ENCODE results near the gene CFAP157.
"Not testable (repeated sequence)": the region's sequence is repeated elsewhere in the genome, so short reads cannot be mapped to it uniquely, and the experiment has no call there.

The CFAP157 gene

DNA sequence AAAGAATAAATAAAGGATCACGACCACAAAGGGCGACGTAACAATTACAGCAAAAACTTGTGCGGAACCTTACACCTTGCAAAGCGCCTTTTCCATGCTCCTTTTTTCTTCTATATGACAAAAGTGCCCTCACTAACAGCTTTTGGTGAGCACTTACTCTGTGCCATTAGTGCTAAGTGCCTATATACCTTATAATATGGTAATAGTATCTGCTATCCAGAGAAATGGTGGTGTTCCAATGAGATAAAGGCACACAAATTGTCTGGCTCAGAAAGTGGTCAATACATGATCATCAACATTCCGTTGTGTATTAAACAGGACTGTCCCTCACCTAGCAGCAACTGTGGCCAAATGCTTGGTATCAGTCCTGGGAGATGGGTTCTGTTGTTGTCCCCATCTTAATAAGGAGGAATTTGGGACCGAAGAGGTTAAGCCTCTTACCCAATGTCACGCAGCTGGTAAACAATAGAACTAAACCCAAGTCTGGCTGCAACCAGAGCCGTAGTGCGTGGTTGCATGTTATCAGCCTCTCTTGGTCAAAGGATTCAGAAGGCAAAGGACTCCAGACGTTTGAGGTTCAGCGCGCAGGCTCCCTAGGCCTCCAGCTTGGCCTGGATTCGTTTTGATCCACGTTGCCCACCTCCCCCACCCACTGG lies 28.9 kb downstream of the CFAP157 start:
- no peak for DNase-seq (ENCODE audit: low read depth)

DNA sequence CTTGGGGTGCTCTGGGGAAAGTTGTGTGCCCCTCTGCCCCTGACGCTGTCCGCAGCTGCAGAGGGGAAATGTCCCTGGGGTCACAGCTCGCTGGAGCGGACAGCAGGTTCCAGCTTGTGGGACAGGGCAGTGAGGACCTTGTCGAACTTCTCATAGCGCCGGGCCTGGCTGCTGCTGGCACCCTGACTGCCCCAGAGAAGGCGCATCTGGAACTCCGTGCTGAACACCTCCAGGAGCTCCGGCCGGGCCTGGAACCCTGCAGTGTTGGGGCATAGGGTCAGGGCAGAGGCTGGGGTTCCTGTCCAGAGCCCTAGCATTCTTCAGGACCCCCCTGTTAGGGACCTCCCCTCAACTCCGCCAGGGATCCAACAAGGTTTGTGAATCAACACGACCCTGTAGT lies 31.9 kb downstream of the CFAP157 start:
- DNase-seq (ENCODE audit: low read depth), result no peak

GRCh38 chr9:127739614-127740330 lies 33.0 kb downstream of the CFAP157 start:
- no peak for DNase-seq (ENCODE audit: low read depth)

DNA sequence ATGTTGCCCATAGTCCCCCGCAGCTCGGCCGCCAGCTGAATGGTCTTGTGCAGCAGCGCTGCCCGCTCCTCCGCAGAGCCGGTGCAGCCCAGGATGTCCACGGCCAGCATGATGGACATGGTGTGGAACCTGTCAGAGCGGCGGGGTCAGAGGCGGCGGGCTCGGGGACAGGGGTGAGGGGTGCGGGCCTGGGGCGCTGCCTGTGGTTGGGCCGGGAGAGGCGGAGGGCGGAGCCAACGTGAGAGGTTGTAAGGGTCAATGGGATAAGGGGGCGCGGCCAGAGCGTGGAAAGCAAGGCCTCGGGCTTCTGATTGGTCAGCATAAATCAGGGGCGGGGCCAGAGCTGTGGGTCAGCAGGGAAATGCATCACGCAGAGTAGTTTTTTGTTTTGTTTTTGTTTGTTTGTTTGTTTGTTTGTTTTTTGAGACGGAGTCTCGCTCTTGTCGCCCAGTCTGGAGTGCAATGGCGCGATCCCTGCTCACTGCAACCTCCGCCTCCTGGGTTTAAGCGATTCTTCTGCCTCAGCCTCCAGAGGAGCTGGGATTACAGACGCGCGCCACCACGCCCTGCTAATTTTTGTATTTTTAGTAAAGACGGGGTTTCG lies 35.1 kb downstream of the CFAP157 start:
- DNase-seq (ENCODE audit: low read depth), result no peak

DNA sequence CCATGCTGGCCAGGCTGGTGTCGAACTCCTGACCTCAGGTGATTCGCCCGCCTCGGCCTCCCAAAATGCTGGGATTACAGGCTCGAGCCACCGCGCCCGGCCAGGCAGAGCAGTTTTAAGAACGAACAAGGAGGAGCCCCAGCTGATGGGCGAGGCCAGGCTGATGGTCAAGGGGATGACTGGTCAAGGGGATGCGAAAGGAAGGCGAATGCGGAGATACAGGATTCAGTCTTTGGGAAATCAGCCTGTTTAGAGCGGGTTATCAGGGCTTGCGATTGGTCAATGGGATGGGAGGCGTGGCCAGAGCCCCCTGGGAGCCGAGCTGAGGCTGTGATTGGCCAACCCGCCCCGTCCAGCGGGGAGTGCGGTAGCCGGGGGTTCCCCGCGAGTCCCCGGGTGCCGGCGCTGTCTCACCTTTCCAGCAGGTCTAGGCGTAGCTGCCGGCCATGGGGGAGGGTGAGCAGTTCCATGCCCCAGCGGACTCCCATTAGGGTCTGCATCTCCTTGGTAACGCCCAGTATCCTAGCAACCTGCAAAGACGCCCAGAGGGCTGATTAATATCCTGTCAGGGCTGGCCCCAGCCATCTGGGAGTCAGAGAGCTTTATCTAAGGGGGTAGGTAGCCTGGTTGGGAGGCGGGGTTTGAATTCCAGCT lies 35.8 kb downstream of the CFAP157 start:
- no peak for DNase-seq (ENCODE audit: low read depth)

DNA sequence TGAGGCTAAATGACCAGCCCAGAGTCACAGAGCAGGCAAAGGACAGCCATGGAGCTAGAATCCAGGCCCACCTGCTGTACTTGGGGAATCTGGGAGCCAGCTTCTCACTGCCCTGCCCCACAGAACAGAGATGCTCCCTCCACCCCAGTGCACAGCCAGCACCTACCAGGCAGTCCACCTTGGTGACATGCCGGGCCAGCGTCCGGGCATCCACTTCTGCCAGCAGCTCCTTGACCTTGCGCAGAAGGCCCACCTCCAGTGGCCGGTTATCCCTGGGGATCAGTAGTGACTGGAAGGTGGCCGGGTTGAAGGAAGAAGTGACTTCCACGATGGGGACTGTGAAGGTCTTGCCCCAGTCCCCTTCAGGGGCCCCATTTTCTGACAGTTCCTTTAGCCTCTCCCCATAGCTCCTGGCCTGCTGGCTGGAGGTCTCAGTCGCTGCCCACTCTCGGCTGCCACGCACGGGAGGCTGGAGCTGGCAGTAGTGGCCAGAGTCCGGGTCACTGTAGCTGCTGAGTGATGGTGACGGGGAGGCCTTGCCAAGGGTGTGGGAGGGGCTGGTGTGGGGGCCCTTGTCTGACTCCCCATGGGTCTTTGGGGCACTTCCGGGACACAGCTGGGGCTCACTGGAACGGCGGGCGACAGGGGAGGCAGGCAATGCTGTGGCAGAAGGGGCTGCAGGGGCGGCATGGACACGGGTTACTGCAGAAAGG lies 37.8 kb downstream of the CFAP157 start:
- DNase-seq (ENCODE audit: low read depth), result no peak

GRCh38 chr9:127746959-127747569 lies 40.3 kb downstream of the CFAP157 start:
- no peak for DNase-seq (ENCODE audit: low read depth)

GRCh38 chr9:127749090-127749787 lies 42.5 kb downstream of the CFAP157 start:
- DNase-seq (ENCODE audit: low read depth), result no peak

DNA sequence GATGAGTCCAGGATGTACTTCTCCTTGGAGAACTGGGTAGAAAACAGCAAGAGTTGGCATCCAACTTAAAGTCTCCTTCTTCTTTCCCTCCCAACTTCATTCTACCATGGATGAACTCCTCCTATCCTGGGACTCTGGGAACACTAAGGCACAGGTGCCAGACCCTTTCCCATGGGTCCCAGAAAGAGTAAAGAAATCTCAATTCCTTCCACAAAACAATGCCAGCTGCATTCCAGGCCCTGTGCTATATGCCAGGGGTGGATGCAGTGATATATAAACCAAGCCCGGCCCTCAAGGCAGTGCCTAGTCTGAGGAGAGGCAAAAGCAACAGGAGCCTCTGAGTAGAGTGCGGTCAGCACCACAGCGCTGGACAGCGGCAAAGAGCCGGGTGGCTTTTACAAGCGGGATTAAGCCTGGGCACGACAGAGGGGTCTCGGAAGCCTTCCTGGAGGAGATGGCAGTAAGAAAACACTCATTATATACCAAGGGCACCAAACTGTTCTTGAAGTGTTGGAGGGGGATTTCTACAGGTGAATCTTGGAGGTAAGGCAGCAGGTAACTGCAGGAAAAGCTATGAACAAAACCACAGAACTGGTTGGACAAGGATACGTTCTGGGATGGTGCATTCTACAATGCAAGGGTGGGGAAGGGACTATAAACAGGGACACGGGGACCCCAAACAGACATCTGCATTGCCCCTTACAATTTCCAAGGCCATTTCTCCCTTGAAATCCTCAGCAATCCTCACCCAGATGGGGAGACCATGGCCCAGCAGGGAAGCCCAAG lies 44.7 kb downstream of the CFAP157 start:
- no peak for DNase-seq (ENCODE audit: low read depth)

DNA sequence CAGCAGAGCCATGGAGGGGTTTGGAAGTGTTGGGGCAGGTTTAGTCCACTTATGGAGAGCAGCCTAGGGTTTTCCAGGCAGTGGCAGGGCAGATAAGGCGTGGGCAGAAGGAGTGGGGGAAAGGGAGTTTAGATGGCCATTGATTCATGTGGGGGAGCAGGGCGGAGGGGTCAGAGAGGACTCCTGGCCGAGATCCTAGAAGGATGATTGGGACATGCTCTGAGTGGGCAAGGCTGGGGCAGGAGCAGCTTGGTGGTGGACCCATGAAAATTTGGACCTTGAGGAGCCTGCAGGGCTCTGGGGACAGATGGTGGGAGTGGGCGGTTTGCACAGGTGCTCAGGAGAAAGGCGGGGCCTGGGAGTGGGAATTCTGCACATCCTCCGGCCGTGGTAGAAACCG lies 46.4 kb downstream of the CFAP157 start:
- DNase-seq (ENCODE audit: low read depth), result no peak

DNA sequence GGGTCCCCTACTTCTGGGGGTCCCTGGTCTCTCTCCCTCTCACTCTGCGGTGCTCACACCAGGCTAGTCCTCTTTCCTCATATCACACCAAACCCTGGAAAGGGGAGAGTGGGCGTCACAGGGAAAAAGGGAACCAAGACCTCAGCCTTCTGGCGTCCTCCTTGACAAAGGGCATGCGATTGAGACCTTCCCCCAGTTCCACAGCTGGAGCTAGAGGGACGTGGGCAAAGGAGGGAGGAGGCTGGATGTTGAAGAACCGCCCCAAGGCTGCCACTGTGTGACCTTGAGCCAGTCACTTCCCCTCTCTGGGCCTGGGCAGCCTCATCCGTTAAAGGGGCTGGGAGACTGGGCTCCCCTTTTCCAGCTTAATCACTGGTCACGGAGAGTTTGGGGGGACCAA lies 46.8 kb downstream of the CFAP157 start:
- DNase-seq (ENCODE audit: low read depth), result no peak

GRCh38 chr9:127754099-127755060 lies 47.6 kb downstream of the CFAP157 start:
- DNase-seq (ENCODE audit: low read depth), result no peak

- DNase-seq (ENCODE audit: low read depth), result no peak
Observed at GRCh38 chr9:127755061-127756060, 48.6 kb downstream of the CFAP157 start.

DNA sequence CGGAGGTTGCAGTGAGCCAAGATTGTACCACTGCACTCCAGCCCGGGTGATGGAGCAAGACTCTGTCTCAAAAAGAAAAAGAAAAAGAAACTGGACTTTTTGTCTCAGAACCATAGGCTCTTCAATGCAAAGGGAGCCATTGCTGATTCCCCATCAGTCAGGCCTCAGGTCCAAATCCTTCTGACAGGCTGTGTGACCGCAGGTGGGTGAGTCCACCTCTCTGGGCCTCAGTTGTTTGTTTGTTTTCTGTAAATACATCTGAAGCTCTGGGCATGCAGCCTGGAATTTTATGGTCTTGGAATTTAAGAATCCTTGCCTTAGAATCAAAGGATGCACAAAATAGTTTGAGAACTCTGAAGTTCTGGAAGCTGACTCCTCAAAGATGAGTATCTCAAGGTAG lies 49.4 kb downstream of the CFAP157 start:
- no peak for DNase-seq (ENCODE audit: low read depth)

- DNase-seq (ENCODE audit: low read depth), result not testable (repeated sequence)
Observed at GRCh38 chr9:127756776-127757175, 50.0 kb downstream of the CFAP157 start.

DNA sequence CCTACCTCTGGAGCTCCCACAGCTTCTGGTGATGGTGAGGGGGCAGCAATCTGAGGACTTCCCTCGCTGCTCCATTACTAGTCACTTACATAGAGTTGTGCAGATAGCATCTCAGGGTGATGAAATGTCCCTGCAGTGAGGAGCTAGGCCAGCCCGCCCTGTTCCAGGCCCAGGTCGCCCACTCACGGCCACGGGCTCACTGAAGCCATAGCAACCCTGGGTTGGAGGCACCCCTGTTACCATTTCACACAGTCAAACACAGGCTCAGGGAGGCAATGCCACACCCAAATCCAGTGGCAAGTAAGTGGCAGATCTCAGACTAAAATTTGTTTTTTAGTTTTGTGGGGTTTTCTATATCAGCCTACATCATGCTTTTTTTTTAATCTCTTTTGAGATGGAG lies 52.1 kb downstream of the CFAP157 start:
- DNase-seq (ENCODE audit: low read depth), result no peak

DNA sequence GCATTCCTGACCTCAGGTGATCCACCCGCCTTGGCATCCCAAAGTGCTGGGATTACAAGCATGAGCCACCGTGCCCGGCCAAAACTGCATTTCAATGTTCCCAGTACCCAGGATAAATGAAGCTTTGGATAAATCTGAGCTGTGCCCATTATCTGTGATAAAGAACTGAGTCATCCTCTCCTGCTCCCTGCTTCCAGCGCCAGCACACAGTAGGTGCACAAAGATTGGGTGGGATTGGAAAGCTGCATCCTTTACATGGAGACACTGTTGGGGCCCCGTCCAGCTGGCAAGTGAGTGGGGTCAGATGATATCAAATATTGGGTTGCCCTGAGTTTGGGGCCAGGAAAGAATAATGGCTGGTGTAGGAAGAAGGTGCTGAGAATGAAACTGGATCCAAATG lies 54.3 kb downstream of the CFAP157 start:
- no peak for DNase-seq (ENCODE audit: low read depth)

DNA sequence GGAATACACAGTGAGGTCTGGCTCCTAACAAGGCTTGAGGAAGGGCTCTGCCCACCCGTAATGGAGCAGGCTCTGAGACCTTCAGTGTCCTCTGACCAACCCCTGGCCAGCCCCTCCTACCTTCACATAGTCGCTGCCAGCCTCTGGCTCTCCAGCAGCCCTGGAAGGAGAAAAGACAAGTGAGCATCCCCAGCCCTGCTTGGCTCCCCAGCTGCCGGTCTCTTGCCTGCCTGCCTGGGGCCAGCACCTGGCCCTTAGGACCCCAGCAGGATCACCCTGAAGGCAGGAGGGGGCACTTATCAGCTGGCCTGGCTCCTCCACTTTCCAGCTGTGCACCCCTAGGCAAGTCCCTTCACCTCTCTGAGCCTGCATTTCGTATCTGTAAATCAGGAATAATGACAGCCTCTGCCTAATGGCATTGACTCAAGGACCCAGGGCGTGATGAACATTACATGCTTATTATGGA lies 54.7 kb downstream of the CFAP157 start:
- DNase-seq (ENCODE audit: low read depth), result no peak
